Measurements from ENCODE around the gene MAGI3.
"Not testable (repeated sequence)": the region's sequence is repeated elsewhere in the genome, so short reads cannot be mapped to it uniquely, and the experiment has no call there.

MAGI3 gene

DNA sequence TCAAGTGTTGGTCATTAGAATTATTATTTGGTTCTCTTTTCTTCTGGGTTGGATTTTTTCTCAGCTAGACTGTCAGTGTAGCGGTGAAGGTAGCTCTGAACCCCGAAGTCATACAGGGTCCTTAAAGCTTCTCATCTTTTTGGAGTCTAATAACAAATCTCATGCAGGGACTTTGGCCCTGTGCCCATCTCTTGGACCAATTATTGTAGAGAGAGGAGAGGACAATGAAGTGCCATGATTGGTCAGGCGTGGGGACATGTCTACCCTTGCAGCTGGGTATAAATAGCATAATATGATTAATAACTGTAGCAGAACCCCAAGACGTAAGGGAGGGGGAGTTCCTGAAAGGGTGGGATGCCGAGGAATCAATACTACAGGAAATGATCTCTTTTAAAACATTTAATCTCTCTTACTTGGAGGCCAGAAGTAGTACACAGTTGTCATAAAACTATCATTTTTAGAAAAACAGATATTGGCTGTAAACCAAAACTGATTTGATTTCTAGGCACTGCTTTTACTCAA is 8.8 kb downstream of the MAGI3 start:
- DNase-seq (ENCODE audit: low read depth): no peak

DNA sequence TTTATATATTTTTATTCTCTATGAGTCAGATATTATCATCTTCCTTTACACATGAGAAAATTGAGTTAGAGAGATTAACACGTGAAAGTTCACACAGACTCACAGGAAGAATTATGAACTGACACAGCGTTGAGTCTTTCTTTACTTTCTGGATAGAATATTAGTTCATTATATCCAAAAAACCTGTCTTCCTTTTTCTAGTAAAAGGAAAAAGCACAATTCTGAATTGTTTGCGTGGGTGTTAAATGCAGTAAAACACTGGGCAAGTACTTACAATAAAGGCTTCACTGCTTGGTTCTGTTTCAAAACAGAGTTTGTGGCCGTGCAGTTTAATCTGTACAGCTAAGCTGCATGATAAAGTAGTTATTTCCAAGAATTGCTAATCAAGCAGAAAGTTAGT is 10.8 kb downstream of the MAGI3 start:
- no peak for DNase-seq (ENCODE audit: low read depth)

GRCh38 chr1:113401728-113402127 is 11.4 kb downstream of the MAGI3 start:
- no peak for DNase-seq (ENCODE audit: low read depth)

GRCh38 chr1:113403065-113403464 is 12.8 kb downstream of the MAGI3 start:
- no peak for DNase-seq (ENCODE audit: low read depth)

DNA sequence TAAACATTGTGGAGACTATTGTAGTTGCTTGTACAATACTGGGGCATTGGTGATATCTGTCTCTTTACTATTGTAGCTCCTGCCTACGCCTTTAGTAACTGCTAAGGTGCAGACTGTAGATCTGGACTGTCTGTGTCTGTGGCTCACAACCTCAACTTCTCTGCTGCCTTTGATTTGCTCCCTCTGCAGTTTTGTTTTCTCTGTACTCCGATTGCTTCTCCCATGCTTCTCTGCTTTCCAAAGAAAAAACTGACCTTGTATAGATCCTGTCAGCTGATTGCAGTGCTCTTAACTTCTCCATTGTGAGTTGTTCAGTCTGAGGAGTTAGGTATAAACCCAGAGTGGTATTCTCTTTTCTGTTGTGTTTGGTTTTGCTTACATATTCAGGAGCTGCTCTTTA is 15.3 kb downstream of the MAGI3 start:
- DNase-seq (ENCODE audit: low read depth): no peak

GRCh38 chr1:113406149-113406548 is 15.8 kb downstream of the MAGI3 start:
- not testable (repeated sequence) for DNase-seq (ENCODE audit: low read depth)

DNA sequence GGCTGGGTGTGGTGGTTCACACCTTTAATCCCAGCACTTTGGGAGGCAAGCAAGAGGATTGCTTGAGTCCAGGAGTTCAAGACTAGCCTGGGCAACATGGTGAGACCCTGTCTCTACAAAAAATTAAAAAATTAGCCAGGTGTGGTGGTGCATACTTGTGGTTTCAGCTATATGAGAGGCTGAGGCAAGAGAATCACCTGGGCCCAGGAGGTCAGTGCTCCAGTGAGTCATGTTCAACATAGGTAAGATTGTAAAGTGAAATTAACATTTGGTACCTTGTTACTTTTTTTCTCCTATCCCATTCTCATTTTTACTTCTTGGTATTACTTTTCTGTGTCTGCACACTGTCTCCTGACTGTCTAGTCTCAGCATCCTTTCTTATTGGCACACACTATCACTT is 19.0 kb downstream of the MAGI3 start:
- no peak for DNase-seq (ENCODE audit: low read depth)

- not testable (repeated sequence) for DNase-seq (ENCODE audit: low read depth)
Measured at GRCh38 chr1:113412020-113412419, 21.7 kb downstream of the MAGI3 start.

GRCh38 chr1:113415310-113416070 is 25.2 kb downstream of the MAGI3 start:
- DNase-seq (ENCODE audit: low read depth): no peak

GRCh38 chr1:113416071-113416470 is 25.8 kb downstream of the MAGI3 start:
- not testable (repeated sequence) for DNase-seq (ENCODE audit: low read depth)

DNA sequence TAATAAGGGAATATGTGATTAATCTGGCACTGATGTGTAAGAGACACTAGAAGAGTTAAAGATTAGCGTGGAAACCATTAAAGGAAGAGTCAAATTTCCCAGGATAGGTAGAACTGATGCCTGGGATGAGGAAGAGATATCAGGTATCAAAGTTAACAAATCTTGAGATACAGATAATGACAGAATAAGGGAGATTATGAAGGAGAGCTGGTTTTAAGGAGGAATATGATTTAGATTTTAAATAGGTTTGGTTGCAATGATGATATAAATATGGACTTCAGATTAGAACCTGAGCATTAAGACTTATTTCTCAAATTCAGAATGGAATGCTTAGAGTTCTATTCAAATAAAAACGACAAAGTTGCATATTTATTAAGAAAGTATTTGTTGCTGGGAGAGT is 26.2 kb downstream of the MAGI3 start:
- DNase-seq (ENCODE audit: low read depth): no peak

- no peak for DNase-seq (ENCODE audit: low read depth)
Measured at GRCh38 chr1:113422315-113423068, 32.2 kb downstream of the MAGI3 start.

GRCh38 chr1:113423826-113424225 is 33.5 kb downstream of the MAGI3 start:
- no peak for DNase-seq (ENCODE audit: low read depth)

- no peak for DNase-seq (ENCODE audit: low read depth)
Measured at GRCh38 chr1:113429461-113430153, 39.3 kb downstream of the MAGI3 start.

DNA sequence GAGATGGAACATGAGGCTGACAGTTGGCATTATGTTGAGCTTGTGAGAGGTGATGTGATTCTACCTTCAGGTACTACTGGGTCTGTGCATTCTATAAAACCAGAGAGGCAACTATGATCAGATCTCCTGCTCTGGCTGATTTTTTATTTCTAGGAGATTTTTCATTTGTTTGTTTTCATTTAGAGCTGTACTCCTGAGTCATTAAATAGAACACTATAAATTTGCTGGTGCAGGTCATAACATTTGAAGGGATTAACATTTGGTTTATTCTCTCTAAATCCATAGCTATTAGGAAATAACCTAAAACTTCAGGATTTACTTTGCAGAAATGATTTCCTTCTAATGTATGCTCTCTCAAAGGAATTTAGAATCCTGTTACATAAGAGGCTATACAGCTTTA is 42.9 kb downstream of the MAGI3 start:
- DNase-seq (ENCODE audit: low read depth): no peak

DNA sequence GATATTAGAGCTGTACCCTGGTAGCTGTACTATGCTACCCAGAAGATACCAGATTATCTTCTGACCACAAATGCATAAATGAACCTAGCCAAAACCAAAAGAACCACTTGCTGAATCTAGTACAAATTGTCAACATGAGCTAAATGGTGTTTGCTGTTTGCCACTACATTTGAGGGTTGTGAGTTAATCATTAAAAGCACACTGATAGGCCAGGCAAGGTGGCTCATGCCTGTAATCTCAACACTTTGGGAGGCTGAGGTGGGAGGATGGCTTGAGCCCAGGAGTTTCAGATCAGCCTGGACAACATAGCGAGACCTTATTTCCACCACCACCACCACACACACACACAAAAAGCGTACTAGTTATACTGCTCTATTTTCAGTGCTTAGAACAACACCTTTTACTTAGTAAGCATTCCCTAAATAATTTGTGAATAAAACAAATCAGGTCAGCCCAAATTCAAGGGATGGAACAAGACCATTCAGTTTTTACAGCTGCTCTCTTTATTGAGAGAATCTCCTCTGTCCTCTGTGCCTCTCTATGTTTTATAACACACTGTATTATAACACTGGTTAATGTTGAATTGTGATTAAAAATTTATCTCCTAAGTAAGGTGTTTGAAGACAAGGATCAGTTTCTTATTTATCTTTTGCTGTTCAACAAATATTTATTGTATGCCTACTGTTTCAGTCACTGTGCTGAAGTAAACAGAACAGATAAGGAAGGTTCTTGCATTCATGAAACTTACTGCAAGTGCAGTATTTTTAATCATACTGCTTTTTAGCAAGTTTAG is 44.0 kb downstream of the MAGI3 start:
- DNase-seq (ENCODE audit: low read depth): no peak

DNA sequence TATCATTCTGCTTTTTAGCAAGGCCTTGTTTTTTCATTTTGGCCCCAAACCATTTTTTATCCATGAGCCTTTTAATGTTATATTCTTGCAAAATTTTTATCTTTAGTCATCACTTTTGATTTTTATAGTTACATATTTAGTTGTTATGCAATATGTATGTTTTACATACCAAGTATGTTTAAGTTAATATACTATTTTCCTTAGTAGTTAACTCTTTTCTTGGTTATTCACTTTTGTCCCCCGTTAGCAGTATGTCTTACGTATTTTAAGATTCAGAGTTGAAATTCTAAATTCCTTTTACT is 44.5 kb downstream of the MAGI3 start:
- no peak for DNase-seq (ENCODE audit: low read depth)

DNA sequence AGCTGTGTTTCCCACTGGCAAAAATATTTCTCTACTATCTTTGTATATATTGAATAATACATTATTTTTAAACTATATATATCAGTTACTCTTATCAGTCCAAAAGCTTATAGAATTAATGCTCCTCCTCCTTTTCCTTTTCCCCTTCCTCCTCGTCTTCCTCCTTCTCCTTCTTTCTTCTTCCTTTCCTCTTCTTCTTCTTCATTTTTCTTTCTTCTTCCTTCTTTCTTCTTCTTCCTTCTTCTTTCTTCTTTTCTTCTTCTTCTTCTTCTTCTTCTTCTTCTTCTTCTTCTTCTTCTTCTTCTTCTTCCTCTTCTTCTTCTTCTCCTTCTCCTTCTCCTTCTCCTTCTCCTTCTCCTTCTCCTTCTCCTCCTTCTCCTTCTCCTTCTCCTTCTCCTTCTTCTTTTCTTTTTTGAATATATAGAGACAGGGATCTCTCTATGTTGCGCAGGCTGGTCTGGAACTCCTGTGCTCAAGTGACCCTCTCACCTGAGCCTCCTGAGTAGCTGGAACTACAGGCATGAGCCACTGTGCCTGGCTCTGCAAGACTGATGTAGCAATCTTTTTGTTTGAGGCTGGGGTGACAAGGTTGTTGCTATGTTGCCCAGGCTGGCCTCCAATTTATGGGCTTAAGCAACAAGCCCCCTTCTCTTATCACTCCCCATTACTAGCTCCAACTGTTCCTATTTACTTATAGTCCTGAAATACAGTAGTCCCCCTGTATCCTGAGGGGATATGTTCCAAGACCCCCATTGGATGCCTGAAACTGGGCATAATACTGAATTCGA is 47.4 kb downstream of the MAGI3 start:
- DNase-seq (ENCODE audit: low read depth): no peak

DNA sequence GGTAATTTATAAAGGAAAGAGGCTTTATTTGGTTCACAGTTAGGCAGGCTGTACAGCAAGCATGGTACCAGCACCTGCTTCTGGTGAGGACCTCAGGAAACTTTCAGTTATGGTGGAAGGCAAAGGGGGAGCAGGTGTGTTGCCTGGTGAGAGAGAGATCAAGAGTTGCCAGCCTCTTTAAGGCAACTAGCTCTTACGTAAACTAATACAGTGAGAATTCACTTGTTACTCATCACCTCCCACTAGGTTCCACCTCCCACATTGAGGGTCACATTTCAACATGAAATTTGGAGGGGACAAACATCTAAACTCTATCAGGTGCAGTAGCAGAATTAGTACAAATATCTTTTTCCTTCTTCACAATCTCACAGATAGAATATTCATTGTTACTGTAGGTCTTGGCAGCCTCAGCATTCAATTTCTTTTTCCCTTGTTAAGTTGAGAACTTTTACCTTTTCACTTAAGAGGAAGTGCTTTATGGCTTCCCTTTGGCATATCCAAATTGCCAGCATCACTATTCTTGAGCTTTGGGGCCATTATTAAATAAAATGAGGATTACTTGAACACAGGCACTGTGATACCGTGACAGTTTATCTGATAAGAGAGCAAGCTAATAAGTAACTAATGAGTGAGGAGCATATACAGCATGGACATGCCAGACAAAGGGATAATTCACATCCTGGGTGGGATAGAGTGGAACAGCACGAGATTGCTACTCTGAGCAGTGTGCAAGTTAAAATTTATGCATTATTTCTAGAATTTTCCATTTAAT is 48.4 kb downstream of the MAGI3 start:
- no peak for DNase-seq (ENCODE audit: low read depth)

GRCh38 chr1:113439277-113439670 is 49.0 kb downstream of the MAGI3 start:
- DNase-seq (ENCODE audit: low read depth): no peak

- no peak for DNase-seq (ENCODE audit: low read depth)
Measured at GRCh38 chr1:113442131-113442530, 51.8 kb downstream of the MAGI3 start.

Measured in HS-5 (cell line).